Measurements from ENCODE around the gene LSR. TPM values are rescaled to one million over a fixed set of nuclear protein-coding genes. Genes with fewer than 3 reads are reported as not detected.

The LSR gene
- total and polyA plus RNA-seq, 12 donors, result 8.2 to 106 (median 58.7) TPM

- 87 to 92% (median 90%) methylated on average over 9 to 10 of the region's 10 CpGs for WGBS, 4 donors
- Histone ChIP-seq H3K27me3 (no peaks in the 10 kb centered on the region), H3K4me3 (no peak overlapping the region), H3K4me1 (replicated peaks in 1 of 2) (no peaks in the 10 kb centered on the region), H3K9me3 (replicated peaks in 1 of 3) (no peaks in the 10 kb centered on the region), H3K27ac (no peak overlapping the region), H3K36me3 (replicated peaks in 1 of 2) (no peaks in the 10 kb centered on the region)
- no peak for DNase-seq
- intact Hi-C loops (cut with DNase I), result no loop called here
- TF ChIP-seq, protein P1, sequence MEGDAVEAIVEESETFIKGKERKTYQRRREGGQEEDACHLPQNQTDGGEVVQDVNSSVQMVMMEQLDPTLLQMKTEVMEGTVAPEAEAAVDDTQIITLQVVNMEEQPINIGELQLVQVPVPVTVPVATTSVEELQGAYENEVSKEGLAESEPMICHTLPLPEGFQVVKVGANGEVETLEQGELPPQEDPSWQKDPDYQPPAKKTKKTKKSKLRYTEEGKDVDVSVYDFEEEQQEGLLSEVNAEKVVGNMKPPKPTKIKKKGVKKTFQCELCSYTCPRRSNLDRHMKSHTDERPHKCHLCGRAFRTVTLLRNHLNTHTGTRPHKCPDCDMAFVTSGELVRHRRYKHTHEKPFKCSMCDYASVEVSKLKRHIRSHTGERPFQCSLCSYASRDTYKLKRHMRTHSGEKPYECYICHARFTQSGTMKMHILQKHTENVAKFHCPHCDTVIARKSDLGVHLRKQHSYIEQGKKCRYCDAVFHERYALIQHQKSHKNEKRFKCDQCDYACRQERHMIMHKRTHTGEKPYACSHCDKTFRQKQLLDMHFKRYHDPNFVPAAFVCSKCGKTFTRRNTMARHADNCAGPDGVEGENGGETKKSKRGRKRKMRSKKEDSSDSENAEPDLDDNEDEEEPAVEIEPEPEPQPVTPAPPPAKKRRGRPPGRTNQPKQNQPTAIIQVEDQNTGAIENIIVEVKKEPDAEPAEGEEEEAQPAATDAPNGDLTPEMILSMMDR (IDR thresholded peaks at IDR 0.05), result no peak
- no peak for TF ChIP-seq POLR2A (IDR thresholded peaks at IDR 0.05)
Measured at GRCh38 chr19:35287713-35288112, 38.9 kb downstream of the LSR start.

- H3K36me3 ChIP-seq (replicated peaks in 1 of 2), result no peaks in the 10 kb centered on the region
- no peak overlapping the region for H3K4me3 ChIP-seq
- 66 to 90% (median 75%) methylated on average over 2 of the region's 2 CpGs for WGBS, 4 donors
- no peak for TF ChIP-seq POLR2A (IDR thresholded peaks at IDR 0.05)
- TF ChIP-seq, protein P1 (IDR thresholded peaks at IDR 0.05), result no peak
- H3K27ac ChIP-seq, result no peak overlapping the region
- intact Hi-C loops (cut with DNase I), result no loop called here
- no peaks in the 10 kb centered on the region for H3K4me1 ChIP-seq (replicated peaks in 1 of 2)
- no peaks in the 10 kb centered on the region for H3K9me3 ChIP-seq (replicated peaks in 1 of 3)
- DNase-seq, result no peak
- H3K27me3 ChIP-seq, result no peaks in the 10 kb centered on the region
Measured at GRCh38 chr19:35288331-35288730, 39.5 kb downstream of the LSR start.

DNA sequence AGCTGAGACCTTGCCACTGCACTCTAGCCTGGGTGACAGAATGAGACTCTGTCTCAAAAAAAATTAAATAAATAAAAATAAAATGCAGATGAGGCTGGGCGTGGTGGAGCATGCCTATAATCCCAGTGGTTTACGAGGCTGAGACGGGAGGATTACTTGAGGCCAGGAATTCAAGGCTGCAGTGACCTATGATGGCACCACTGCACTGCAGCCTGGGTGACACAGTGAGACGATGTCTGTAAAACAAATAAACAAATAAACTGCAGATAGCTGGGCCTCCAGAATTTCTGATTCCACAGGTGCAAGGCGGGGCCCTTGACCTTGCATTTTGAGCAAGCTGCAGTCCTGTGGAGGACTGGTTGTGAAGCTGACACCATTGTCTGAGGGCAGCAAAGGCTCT lies 40.1 kb downstream of the LSR start:
- TF ChIP-seq POLR2A (IDR thresholded peaks at IDR 0.05), result no peak
- TF ChIP-seq, protein P1 (IDR thresholded peaks at IDR 0.05), result no peak
- Histone ChIP-seq H3K4me1 (replicated peaks in 1 of 2) (no peaks in the 10 kb centered on the region), H3K27me3 (no peaks in the 10 kb centered on the region), H3K9me3 (replicated peaks in 1 of 3) (no peaks in the 10 kb centered on the region), H3K4me3 (no peak overlapping the region), H3K36me3 (replicated peaks in 1 of 2) (no peaks in the 10 kb centered on the region), H3K27ac (no peak overlapping the region)
- 60 to 73% (median 67%) methylated on average over 5 of the region's 5 CpGs for WGBS, 4 donors
- intact Hi-C loops (cut with DNase I), result no loop called here
- DNase-seq, result no peak

- WGBS, 4 donors, result 79 to 86% (median 83%) methylated on average over 11 to 20 of the region's 20 CpGs
- no peak for TF ChIP-seq POLR2A (IDR thresholded peaks at IDR 0.05)
- TF ChIP-seq, protein P1 (IDR thresholded peaks at IDR 0.05), result no peak
- no peak for DNase-seq
- H3K9me3 ChIP-seq (replicated peaks in 1 of 3), result no peaks in the 10 kb centered on the region
- H3K36me3 ChIP-seq (replicated peaks in 1 of 2), result no peaks in the 10 kb centered on the region
- intact Hi-C loops (cut with DNase I), result no loop called here
- H3K27ac ChIP-seq, result no peak overlapping the region
- H3K4me1 ChIP-seq (replicated peaks in 1 of 2), result no peaks in the 10 kb centered on the region
- no peak overlapping the region for H3K4me3 ChIP-seq
- H3K27me3 ChIP-seq, result no peaks in the 10 kb centered on the region
Measured at GRCh38 chr19:35290381-35291127, 41.8 kb downstream of the LSR start.
